Mononuclear cell (primary cell): ENCODE data around the gene TBX2. TPM values are rescaled to one million over a fixed set of nuclear protein-coding genes. Genes with fewer than 3 reads are reported as not detected.

Source experiments
- H3K27me3 ChIP-seq: 2 replicates; pipeline ENCODE4 v1.6.0; 2011; ENCODE audit warnings: low read length, control low read depth; ENCODE audit not compliant: insufficient read depth
- H3K4me1 ChIP-seq: 2 replicates; pipeline ENCODE4 v1.5.1; 2011; ENCODE audit warnings: mild to moderate bottlenecking, low read length, control low read depth; ENCODE audit not compliant: insufficient read depth
- H3K4me3 ChIP-seq: 2 replicates; pipeline ENCODE4 v1.5.1; 2011; ENCODE audit warnings: mild to moderate bottlenecking, low read length, moderate library complexity
- H3K9me3 ChIP-seq: 2 replicates; pipeline ENCODE4 v1.5.1; 2011; ENCODE audit warnings: low read depth, mild to moderate bottlenecking, control low read depth, low read length
- total RNA-seq: library from RNA; depleted of rRNA; stranded (reverse); fragments of >200 nt; gene quantifications from one replicate; pipeline ENCODE4 v1.2.3, GENCODE V29; 2012

The TBX2 gene
- total RNA-seq, 1 donor: 0.10 TPM

- Histone ChIP-seq H3K27me3 (peaks cover 82% of the 10 kb centered on the region), H3K4me3 (no peak overlapping the region), H3K4me1 (peaks cover 60% of the 10 kb centered on the region), H3K9me3 (no peaks in the 10 kb centered on the region)
Observed at GRCh38 chr17:61402073-61402541, 2.5 kb downstream of the TBX2 start.

DNA sequence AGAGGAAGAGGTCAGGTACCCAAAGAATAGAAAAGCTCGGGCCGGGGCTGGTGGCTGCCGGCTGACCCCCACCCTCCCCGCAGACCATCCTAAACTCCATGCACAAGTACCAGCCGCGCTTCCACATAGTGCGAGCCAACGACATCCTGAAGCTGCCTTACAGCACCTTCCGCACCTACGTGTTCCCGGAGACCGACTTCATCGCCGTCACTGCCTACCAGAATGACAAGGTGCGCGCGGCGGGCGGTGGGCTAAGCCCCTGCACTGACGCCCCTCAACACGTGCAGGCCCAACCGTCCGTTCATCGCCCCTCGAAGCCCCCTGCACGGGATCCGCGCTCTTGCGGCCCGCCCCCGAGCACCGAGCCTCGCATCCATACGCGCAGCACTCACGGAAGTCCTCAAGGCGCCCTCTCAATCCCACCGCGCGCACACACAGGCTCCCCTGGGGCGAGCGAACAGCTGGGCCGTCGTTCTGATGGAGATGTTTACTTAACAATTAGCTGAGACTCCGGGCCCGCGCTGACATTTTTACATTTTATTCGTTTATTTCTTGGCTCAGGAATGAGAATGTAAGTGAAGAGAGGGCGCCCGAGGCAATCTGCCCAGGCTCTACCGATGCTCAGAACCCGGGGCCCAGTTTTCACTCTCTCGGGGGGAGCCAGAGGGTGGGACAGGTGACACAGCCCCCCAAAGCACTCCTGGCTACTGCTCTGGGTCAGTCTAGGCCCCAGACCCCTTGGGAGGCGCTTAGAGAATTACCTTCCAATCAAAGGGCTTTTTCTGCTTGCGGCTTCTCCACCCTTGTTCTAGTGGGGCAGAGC lies 3.5 kb downstream of the TBX2 start:
- Histone ChIP-seq H3K4me3 (no peak overlapping the region), H3K27me3 (peaks cover 84% of the 10 kb centered on the region), H3K9me3 (no peaks in the 10 kb centered on the region), H3K4me1 (peaks cover 56% of the 10 kb centered on the region)

- H3K27me3 ChIP-seq: peaks cover 84% of the 10 kb centered on the region
- H3K4me1 ChIP-seq: peaks cover 56% of the 10 kb centered on the region
- H3K4me3 ChIP-seq: no peak overlapping the region
- H3K9me3 ChIP-seq: no peaks in the 10 kb centered on the region
Observed at GRCh38 chr17:61403801-61404662, 4.4 kb downstream of the TBX2 start.

DNA sequence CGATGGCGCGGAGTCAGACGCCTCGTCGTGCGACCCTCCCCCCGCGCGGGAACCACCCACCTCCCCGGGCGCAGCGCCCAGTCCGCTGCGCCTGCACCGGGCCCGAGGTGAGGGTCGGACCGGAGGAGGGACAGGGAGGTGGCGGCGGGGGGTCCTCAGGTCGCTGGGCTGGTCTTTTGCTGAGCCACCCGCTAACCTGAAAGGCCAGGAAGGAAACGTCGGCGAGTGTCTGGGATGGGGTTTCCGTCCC lies 4.9 kb downstream of the TBX2 start:
- Histone ChIP-seq H3K27me3 (peaks cover 83% of the 10 kb centered on the region), H3K4me1 (peaks cover 53% of the 10 kb centered on the region), H3K4me3 (no peak overlapping the region), H3K9me3 (no peaks in the 10 kb centered on the region)

- Histone ChIP-seq H3K4me3 (no peak overlapping the region), H3K9me3 (no peaks in the 10 kb centered on the region), H3K4me1 (peaks cover 58% of the 10 kb centered on the region), H3K27me3 (peaks cover 88% of the 10 kb centered on the region)
Observed at GRCh38 chr17:61404913-61405685, 5.5 kb downstream of the TBX2 start.

DNA sequence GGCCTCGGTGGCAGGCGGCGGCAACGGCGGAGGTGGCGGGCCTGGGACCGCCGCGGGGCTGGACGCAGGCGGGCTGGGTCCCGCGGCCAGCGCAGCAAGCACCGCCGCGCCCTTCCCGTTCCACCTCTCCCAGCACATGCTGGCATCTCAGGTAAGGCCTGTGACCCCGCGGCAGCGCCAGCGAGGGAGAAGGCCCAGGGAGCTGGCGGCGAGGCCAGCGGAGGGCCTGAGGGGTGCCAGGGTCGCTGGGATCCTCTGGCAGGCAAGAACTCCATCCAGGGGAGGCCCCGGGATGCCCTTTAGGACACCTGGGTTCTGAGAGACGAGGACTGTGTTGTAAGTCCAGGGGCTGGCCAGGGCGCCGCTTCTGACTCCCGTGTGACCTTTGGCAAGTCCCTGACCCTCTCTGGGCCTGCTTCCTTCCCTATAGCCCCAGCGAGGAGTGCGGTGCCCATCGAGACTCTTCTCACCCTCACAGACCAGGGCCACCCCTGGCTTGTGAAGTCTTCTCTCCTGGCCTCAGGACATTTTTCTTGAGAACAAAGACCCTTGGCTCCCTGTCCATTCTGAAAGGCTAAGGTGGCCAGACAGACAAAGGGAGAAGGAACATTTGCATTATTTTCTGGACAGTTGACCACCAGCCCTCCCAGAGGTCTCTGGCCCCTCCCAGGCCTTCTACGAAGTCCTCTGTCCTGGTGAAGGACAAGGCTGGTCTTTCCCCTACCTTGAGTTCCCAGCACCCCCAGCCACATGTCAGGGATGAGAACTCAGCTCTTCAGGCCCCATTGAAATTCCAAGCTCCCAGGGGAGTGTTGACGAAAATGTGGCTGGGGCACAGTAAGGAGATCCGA lies 6.3 kb downstream of the TBX2 start:
- H3K4me1 ChIP-seq: peaks cover 62% of the 10 kb centered on the region
- H3K9me3 ChIP-seq: no peaks in the 10 kb centered on the region
- peaks cover 91% of the 10 kb centered on the region for H3K27me3 ChIP-seq
- H3K4me3 ChIP-seq: no peak overlapping the region

DNA sequence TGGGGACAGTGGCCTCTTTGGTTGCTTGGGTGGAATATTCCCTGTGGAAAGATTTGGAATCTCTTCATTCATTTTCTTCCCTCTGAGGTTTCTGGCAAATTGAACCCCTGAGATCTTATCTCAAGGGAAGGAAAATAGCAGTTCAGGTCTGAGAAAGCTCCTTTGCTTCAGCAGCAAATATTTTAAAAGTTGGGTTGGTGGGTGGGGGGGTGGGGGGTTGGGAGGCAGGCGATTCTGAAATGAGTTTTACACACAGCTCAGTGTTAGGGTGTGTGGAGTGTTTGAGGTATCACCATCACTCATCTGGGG lies 6.8 kb downstream of the TBX2 start:
- no peaks in the 10 kb centered on the region for H3K9me3 ChIP-seq
- no peak overlapping the region for H3K4me3 ChIP-seq
- peaks cover 91% of the 10 kb centered on the region for H3K27me3 ChIP-seq
- peaks cover 63% of the 10 kb centered on the region for H3K4me1 ChIP-seq

DNA sequence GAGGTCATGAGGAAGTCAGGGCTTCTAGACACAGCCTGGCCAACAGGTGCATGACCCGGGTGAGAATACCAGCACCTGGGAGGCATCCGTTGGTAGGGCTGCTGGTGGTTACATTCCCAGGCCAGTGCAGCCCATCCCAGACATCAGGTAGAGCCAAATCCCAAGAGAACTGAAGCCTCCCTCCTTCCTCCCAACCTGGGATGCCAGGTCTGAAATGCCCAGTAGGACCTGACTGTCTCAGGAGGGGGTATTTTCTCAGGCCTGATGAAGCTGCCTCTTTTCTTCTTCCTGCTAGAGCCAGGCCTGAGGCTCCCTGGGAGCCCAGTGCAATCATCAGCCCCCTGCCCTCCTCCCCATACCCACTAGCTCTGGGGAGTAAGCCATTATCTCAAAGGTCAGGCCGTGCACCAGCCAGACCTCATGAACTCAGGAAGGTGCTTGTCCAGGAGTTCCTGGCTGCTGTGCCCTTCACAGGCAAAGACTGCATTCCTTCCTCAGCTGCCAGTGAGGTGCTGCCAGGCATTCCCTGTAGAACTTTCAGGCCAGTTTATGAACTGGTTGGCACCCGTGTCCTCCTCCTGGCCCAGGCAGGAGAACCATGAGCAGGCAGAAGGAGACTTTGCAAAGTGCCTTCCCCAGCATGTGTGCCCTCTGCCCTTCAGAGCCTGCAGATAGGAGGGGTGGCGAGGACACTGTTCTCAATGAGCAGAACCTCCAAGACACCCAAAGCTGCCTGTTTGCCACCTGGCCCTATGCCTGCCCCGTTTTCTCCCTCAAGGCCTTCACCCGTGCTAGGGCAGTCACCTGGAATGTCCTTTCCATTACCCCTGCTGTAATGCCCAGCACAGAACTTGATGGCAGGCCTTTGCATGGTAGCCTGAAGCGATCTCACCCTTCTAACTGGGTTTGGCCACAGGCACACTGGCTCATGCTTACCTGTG lies 7.6 kb downstream of the TBX2 start:
- Histone ChIP-seq H3K9me3 (no peaks in the 10 kb centered on the region), H3K4me3 (no peak overlapping the region), H3K27me3 (peaks cover 90% of the 10 kb centered on the region), H3K4me1 (peaks cover 71% of the 10 kb centered on the region)

DNA sequence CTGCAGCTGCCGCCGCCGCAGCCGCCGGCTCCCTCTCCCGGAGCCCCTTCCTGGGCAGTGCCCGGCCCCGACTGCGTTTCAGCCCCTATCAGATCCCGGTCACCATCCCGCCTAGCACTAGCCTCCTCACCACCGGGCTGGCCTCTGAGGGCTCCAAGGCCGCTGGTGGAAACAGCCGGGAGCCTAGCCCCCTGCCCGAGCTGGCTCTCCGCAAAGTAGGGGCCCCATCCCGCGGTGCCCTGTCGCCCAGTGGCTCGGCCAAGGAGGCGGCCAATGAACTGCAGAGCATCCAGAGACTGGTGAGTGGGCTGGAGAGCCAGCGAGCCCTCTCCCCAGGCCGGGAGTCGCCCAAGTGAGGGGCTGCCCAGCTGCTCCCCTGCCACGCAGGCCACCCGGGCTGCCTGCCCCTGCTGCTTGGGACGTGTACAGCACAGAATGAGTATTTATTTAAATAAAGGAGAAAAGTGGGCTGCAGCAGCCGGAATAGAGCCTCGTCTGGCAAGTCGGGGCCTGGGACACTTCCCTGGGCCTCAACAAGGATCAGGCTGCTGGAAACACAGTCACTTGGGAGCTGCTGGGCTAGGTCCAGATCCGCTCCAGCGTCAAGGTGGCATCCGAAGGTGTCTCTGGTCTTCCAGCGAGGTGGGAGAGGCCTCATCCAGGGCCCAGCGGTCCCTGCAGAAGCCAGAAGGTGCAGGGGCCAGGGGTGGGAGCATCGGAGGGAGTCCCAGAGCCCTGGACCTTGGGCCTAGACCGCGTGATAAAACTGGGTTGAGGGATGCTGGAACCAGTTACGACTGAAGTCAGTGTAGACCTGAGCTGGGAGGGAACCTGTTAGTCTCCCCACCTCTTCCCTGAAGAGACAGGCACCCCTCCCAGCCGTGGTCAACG lies 8.8 kb downstream of the TBX2 start:
- H3K9me3 ChIP-seq: no peaks in the 10 kb centered on the region
- H3K27me3 ChIP-seq: peaks cover 90% of the 10 kb centered on the region
- peaks cover 68% of the 10 kb centered on the region for H3K4me1 ChIP-seq
- no peak overlapping the region for H3K4me3 ChIP-seq

DNA sequence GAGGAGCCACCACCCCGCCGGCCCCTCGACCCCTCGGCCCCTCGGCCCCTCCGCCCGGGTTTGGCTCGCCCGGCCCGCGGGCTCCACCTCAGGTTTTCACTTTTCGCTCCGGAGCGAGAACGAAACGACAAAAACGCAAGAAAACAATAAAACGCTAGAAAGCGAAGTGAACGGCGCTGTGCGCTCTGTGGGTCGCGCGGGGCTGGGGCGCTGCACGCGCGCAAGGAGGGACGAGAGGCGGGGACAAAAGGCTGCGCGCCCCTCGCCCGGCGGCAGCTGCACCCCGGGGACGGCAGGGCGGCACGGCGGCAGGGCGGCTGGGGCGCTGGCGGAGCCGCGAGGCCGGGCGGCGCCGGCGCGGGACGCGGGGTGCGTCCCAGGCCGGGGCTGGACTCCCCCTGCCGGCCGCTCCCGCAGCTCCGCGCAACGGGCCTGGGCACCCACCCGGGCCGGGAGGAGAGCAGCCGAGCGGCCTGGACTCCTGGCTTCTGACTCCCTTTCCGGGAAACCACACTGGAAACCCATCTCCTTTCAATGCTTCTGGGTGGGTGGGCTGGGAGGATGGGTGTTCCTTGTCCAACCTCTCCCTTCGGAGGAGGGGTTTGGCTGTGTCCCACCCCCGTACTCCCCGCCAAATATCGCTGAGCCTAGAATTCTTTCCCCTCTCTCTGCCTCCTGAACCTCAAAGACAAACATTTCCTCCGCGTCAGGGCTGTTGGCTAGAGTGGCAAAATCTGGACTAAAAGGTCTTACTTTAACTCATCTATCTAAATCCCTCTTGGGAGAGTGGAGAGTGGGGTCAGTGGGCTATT lies 9.9 kb downstream of the TBX2 start:
- H3K4me3 ChIP-seq: no peak overlapping the region
- H3K4me1 ChIP-seq: peaks cover 57% of the 10 kb centered on the region
- H3K27me3 ChIP-seq: peaks cover 83% of the 10 kb centered on the region
- H3K9me3 ChIP-seq: no peaks in the 10 kb centered on the region

GRCh38 chr17:61410141-61411010 lies 10.7 kb downstream of the TBX2 start:
- Histone ChIP-seq H3K9me3 (no peaks in the 10 kb centered on the region), H3K4me1 (peaks cover 48% of the 10 kb centered on the region), H3K4me3 (no peak overlapping the region), H3K27me3 (peaks cover 74% of the 10 kb centered on the region)

GRCh38 chr17:61411011-61411260 lies 11.3 kb downstream of the TBX2 start:
- Histone ChIP-seq H3K4me3 (no peak overlapping the region), H3K27me3 (peaks cover 69% of the 10 kb centered on the region), H3K4me1 (peaks cover 45% of the 10 kb centered on the region), H3K9me3 (no peaks in the 10 kb centered on the region)
